Neural crest cell (in vitro differentiated cells): ENCODE measurements around the gene TNFRSF1B. TPM values are rescaled to one million over a fixed set of nuclear protein-coding genes. Genes with fewer than 3 reads are reported as not detected.

Source experiments
- DNase-seq: peaks from one replicate; pipeline ENCODE4 v3.0.0; 2021; ENCODE audit warnings: low read depth, mixed read lengths, low spot score
- H3K27ac Mint-ChIP-seq: one replicate; pipeline ENCODE4 v1.8.0; 2021; ENCODE audit warnings: mild to moderate bottlenecking, mixed read lengths; ENCODE audit not compliant: unreplicated experiment
- H3K27me3 Mint-ChIP-seq: 2 replicates; pipeline ENCODE4 v1.8.0; 2021; ENCODE audit warnings: low read depth, mild to moderate bottlenecking, mixed read lengths
- H3K36me3 Mint-ChIP-seq: 2 replicates; pipeline ENCODE4 v1.8.0; 2021; ENCODE audit warnings: low read depth, mild to moderate bottlenecking, mixed read lengths
- H3K4me1 Mint-ChIP-seq: 2 replicates; pipeline ENCODE4 v1.8.0; 2021; ENCODE audit warnings: mixed read lengths
- H3K4me3 Mint-ChIP-seq: one replicate; pipeline ENCODE4 v1.8.0; 2021; ENCODE audit warnings: mild to moderate bottlenecking, mixed read lengths
- H3K9me3 Mint-ChIP-seq: 2 replicates; pipeline ENCODE4 v1.8.0; 2021; ENCODE audit warnings: mixed read lengths
- total RNA-seq: library from RNA; stranded (reverse); gene quantifications from 2 replicates; pipeline ENCODE4 v1.2.1, GENCODE V29; 2021
- TF ChIP-seq, protein P1 (sequence below): fragments of 200-600 bp; sonication (generic); conservative IDR thresholded peaks from 2 replicates; pipeline ENCODE4 v1.5.0; 2021; ENCODE audit warnings: antibody characterized with exemption, mild to moderate bottlenecking

The TNFRSF1B gene
- total RNA-seq, 1 donor from 2014 or later = 3.3 TPM

- Mint-ChIP-seq H3K27me3 (no peaks in the 10 kb centered on the region), H3K27ac (no peak overlapping the region), H3K36me3 (no peaks in the 10 kb centered on the region), H3K4me3 (no peak overlapping the region), H3K4me1 (peaks cover 9% of the 10 kb centered on the region), H3K9me3 (no peaks in the 10 kb centered on the region)
- TF ChIP-seq, protein P1, sequence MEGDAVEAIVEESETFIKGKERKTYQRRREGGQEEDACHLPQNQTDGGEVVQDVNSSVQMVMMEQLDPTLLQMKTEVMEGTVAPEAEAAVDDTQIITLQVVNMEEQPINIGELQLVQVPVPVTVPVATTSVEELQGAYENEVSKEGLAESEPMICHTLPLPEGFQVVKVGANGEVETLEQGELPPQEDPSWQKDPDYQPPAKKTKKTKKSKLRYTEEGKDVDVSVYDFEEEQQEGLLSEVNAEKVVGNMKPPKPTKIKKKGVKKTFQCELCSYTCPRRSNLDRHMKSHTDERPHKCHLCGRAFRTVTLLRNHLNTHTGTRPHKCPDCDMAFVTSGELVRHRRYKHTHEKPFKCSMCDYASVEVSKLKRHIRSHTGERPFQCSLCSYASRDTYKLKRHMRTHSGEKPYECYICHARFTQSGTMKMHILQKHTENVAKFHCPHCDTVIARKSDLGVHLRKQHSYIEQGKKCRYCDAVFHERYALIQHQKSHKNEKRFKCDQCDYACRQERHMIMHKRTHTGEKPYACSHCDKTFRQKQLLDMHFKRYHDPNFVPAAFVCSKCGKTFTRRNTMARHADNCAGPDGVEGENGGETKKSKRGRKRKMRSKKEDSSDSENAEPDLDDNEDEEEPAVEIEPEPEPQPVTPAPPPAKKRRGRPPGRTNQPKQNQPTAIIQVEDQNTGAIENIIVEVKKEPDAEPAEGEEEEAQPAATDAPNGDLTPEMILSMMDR = no peak
- no peak for DNase-seq
Measured at GRCh38 chr1:12132078-12132477, 34.7 kb upstream of the TNFRSF1B start.

GRCh38 chr1:12134716-12135115 is 32.1 kb upstream of the TNFRSF1B start:
- no peaks in the 10 kb centered on the region for H3K36me3 Mint-ChIP-seq
- no peak for DNase-seq

DNA sequence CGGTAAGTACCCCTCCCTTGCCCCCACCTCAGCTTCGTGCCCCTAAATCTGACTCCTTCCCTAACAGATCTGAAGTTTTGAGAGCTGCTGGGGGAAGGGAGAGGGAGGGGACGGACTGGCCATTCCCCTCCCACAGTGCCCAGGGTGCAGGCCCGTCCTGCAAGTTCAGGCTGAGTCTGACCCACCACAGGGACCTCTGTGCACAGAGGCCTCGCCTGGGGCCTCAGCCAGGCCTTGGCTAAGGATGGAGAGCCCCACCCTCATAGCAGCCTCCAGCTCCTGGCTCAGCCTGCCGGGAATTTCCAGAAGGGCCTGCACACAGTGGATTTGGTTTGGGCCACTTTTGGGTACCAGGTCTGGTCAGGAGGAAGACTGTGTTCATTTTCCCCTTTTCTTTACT is 31.2 kb upstream of the TNFRSF1B start:
- DNase-seq = no peak
- TF ChIP-seq, protein P1 = no peak
- Mint-ChIP-seq H3K27me3 (no peaks in the 10 kb centered on the region), H3K27ac (no peak overlapping the region), H3K4me3 (no peak overlapping the region), H3K4me1 (peaks cover 9% of the 10 kb centered on the region), H3K9me3 (no peaks in the 10 kb centered on the region), H3K36me3 (no peaks in the 10 kb centered on the region)

More at GRCh38 chr1:12134716-12135115, 32.1 kb upstream of the TNFRSF1B start:
- H3K27ac Mint-ChIP-seq = no peak overlapping the region
- H3K9me3 Mint-ChIP-seq = no peaks in the 10 kb centered on the region
- H3K4me3 Mint-ChIP-seq = no peak overlapping the region
- TF ChIP-seq, protein P1 = no peak
- H3K27me3 Mint-ChIP-seq = no peaks in the 10 kb centered on the region
- peaks cover 9% of the 10 kb centered on the region for H3K4me1 Mint-ChIP-seq

GRCh38 chr1:12136916-12137610 is 29.7 kb upstream of the TNFRSF1B start:
- H3K27me3 Mint-ChIP-seq = no peaks in the 10 kb centered on the region
- no peaks in the 10 kb centered on the region for H3K9me3 Mint-ChIP-seq
- no peak overlapping the region for H3K27ac Mint-ChIP-seq
- TF ChIP-seq, protein P1 = no peak
- DNase-seq = no peak
- H3K4me1 Mint-ChIP-seq = peaks cover 9% of the 10 kb centered on the region
- H3K36me3 Mint-ChIP-seq = no peaks in the 10 kb centered on the region
- H3K4me3 Mint-ChIP-seq = no peak overlapping the region

DNA sequence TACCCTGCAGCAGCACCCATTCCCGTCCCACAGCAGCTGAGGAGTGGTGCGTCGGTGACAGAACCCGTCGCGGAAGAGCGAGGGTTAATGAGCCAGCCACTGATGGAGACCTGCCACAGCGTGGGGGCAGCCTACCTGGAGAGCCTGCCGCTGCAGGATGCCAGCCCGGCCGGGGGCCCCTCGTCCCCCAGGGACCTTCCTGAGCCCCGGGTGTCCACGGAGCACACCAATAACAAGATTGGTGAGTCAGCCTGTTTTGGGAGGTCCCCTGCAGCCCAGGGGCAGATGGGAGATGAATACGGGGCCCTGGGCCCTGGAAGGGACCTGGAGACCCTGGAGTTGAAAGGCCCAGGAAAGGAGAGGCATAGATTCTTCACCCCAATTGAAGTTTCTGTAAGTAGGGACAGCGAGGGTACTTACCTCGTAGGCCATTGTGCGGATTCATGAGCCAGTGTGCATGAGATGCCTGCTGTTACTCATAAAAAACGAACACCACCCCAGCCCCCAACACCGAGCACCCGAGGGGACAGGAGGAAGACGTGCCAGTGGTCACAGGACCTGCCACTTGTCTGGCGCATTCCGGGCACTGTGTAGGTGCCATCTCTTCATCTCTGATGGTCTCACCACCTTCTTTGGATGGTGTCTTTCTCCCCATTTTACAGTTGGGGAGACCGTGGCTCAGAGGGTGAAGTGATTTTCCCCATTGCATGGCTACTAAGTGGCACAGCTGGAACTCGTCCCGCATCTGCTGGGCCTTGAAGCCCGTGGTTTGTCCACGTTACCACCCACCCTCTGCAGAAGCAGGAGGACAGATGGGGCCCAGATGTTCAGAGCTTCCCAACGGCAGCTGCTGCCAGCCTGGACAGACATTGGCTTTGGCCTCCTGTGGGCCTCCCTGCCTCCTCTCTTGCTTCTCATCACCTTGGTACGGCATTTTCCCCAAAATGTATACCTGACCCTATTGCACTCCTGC is 28.3 kb upstream of the TNFRSF1B start:
- no peak overlapping the region for H3K27ac Mint-ChIP-seq
- H3K4me1 Mint-ChIP-seq = peaks cover 5% of the 10 kb centered on the region
- DNase-seq = no peak
- no peaks in the 10 kb centered on the region for H3K36me3 Mint-ChIP-seq
- no peak overlapping the region for H3K4me3 Mint-ChIP-seq
- no peaks in the 10 kb centered on the region for H3K27me3 Mint-ChIP-seq
- H3K9me3 Mint-ChIP-seq = no peaks in the 10 kb centered on the region
- TF ChIP-seq, protein P1 = no peak
